Activated CD4-positive, alpha-beta T cell treated with anti-CD3 and anti-CD28 coated beads for 24 hours (primary cell): ENCODE measurements around the gene AP4M1.
"Not testable (repeated sequence)": the region's sequence is repeated elsewhere in the genome, so short reads cannot be mapped to it uniquely, and the experiment has no call there.

Experiments used
- DNase-seq, 2 donors: peaks; one replicate each; pipeline ENCODE4 v3.0.0-alpha.2; 2020; ENCODE audit warnings: low read depth in 2 of 2

AP4M1 gene

DNA sequence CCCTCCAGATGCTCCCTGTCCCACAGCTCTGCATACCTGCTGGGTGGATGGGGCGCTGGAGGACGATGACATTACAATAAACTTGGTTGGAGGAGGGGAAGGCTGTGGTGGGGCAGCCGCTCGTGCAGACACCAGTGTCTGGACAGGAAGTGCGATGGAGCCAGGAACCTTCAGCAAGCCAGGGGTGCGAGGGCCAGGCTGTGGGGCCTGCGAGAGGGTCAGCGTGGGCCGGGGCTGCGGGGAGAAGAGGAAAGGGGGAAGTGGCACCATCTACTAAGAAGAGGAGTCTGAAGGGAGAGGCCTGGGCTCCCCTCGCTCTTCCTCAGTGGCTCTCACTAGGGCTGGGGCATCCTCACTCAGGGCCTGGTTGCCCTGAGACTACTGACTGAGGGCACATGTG lies 6.4 kb downstream of the AP4M1 start:
- DNase-seq = no peak

DNA sequence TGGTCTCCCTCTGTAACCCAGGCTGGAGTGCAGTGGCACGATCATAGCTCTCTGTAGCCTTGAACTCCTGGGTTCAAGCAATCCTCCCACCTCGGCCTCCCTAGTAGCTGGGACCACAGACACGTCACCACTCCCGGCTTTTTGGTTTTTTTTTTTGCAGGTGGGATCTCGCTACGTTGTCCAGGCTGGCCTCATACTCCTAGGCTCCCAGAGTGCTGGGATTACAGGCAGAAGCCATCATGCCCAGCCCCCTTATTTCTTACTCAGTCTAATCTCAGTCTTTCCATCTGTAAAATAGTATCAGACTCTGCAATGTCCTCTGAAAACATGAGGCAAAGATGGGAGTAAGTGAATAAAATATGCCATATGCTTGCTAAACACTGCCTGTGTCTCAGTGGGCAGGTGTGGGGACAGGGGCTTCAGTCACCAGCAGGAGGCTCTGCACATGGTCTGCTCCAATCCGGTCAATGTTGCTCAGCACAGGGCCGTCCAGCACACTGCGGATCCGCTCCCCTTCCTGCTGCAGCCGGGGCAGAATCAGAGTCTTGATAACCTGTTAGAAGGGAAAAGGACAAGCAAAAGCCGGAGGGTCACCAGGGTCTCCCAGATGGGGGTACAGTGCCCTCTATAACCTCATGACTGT lies 8.2 kb downstream of the AP4M1 start:
- DNase-seq = no peak

DNA sequence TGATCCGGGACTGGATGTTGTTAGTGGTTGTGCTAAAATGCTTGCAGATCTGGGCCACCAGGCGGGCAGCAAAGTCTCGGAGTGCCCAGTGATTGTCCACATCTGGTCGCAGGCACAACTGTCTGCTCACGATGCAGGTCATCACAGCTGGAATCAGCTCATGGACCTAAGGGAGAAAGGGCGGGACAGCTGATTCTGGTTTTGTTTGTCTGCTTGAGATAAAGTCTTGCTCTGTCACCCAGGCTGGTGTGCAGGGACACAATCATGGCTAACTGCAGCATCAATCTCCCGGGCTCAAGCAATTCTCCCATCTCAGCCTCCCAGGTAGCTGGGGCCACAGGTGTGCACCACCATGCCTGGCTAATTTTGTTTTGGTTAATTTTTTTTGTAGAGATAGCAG lies 9.7 kb downstream of the AP4M1 start:
- no peak for DNase-seq

DNA sequence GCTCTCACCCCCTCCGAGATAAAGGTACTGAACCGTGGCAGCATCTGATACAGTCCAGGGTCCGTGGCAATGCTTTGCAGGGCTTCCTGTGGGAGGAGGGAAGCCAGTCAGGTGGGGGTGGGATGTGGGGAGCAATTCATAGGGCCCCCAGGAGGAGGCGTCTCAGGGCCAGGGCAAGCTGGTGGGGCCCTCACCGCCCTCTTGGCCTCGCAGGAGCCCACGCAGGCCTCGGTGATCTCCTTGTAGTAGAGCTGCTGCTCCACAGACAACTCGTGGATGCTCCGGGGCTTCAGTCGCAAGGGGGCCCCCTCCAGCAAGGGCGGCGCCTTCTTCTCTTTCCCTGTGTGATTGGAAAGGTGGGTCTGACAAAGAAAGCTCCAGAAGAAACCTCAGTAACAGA lies 10.5 kb downstream of the AP4M1 start:
- DNase-seq = no peak

DNA sequence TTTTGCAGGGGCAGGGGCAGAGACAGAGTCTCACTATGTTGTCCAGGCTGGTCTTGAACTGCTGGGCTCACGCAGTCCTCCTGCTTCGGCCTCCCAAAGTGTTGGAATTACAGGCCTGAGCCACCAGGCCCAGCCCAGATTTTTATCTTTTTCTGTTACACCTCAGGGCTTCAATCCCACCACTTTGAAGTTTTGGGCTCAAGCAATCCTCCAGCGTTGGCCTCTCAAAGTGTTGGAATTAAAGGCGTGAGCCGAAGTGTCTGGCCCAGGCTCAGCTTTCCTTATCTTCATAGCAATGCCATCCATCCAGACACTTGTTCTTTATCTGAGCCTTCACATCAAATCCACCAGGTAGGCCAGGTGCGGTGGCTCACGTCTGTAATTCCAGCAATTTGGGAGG lies 13.6 kb downstream of the AP4M1 start:
- no peak for DNase-seq

DNA sequence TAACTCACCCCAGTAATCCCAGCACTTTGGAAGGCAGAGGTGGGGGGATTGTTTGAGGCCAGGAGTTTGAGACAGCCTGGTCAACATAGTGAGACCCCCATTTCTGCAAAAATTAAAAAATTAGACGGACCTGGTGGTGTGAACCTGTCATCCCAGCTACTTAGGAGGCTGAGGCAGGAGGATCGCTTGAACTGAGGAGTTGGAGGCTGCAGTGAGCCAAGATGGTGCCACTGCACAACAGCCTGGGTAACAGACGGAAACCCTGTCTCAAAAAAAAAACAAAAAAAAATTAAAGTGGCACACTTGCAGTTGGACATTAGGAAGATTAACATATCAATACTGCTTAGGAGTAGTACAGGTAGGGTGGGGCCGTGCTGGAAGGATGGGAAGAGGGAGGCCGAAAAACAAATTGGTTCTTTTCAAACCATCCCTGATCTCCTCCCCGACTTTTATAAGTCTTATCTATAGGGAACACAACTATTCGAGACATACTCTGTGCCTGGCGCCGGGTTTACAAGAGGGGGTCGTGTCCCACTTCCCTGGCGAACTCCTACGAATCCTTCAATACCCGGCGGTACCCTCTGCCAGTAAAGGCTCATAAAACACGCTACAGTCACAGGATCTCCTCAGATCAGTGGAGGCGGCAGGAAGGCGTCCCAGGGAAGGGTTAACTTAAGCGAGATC lies 17.1 kb downstream of the AP4M1 start:
- no peak for DNase-seq

DNA sequence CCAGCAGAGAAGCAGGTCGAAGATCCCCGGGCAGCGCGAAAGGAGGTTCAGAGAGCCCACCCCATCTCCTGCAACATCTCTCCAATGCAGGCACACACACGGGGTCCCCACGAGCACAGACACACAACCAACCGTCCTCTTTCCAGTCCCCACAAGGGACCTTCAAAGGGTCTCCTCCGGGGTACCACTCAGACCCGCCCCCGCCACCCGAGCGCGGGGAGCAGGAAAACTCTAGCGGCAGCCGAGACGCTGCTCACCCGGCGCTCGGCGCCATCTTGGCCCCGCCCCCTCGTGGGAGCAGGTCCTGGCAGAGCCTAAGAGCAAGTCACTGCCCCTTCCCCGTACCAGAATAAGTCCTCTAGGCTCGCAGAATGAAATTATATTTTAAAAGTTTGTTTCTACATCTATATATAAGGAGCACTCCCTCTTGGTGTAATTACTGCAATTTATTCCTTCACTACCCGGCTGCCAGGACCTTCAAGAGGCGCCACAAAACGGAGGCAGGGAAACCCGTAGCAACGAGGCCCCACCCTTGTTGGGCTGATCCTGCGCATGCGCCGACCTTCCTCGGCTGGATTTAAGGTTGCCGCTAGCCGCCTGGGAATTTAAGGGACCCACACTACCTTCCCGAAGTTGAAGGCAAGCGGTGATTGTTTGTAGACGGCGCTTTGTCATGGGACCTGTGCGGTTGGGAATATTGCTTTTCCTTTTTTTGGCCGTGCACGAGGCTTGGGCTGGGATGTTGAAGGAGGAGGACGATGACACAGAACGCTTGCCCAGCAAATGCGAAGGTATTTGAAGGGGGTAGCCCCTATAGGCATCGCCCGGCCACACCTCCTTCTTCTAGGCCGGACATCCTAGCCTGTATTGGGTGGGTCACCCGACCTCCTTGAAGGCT lies 17.9 kb downstream of the AP4M1 start, which contains the start of the genes CNPY4 and TAF6:
Gene CNPY4 (plus strand): TSS at position 563 of the 898 bp plus-strand sequence. CDS start 111 bp downstream, at position 674.
Gene TAF6 (minus strand): TSS at position 287 of the 898 bp plus-strand sequence. CDS start 5,149 bp downstream, outside the sequence.
- peak; percentile 93 to 96 for DNase-seq

DNA sequence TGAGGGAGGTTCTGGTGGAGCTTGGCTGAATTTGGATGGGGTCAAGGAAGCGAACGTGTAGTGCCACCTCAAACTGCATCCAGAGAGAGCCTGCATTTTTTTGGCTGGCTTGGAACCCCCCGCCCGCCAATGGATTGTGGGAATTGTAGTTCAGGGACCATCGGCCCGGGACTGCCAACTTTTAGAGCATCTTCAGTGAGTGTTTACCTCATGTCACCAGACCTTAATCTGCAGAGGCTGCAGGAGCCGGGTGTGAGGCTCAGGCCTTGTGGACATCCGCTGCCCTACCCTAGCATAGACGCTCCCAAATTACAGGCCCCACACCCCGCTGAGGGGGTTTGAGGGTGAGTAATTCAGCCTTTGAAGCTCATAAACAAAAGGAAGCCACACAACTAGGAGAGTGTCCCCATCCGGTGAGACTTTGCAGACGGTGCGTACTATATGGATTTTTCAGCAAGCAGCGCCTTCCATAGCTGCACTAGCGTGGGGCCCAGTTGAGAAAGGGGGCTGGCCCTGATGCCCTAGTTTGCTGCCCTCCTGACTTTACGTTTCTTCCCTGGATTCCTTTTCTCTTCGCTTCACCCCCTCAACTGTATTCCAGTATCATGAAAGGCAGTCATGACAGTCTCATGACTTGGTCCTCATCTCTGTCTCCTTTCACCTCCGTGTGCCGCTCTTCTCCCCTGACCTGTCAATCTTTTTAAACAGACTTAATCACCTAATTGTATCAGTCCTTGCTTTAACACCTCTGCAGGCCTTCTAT lies 18.7 kb downstream of the AP4M1 start:
- peak; percentile 49 to 55 for DNase-seq

DNA sequence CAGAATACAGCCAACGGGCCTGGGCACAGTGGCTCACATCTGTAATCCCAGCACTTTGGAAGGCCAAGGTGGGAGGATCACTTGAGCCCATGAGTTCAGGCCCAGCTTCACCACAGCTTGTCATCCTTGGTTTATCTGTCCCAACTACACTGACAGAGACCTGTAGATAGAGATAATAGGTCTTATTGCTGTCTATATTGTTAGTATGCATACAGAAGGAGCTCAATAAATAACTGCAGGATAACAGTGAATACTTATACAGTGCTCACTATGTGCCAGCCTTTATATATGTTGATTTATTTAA lies 19.2 kb downstream of the AP4M1 start:
- DNase-seq = no peak

DNA sequence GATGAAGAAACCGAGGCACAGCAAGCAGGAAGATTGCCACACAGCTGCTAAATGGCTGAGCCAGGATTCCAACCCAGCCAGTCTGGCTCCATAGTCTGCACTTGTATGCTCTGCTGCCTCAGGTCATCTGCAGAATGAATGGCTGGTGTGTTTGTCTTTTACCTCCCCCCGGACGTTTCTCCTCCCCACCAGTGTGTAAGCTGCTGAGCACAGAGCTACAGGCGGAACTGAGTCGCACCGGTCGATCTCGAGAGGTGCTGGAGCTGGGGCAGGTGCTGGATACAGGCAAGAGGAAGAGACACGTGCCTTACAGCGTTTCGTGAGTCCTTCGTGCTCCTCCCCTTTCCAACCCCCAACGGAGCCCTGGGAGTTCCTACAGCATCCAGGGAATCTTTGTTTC lies 20.6 kb downstream of the AP4M1 start:
- no peak for DNase-seq

DNA sequence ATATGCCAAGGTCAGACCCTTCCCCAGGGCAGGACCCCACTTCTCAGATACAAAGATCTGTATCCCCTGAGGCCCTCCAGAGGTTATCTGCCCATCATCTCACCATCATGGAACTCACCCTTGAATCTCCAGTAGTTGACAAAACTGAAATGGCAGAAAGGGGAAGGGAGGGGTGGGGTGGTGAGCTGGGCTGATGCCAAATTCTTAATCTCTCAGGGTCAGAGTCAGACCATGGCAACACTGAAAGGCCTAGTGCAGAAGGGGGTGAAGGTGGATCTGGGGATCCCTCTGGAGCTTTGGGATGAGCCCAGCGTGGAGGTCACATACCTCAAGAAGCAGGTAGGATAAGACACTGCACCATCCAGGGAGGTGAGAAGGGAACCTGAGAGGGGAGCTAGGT lies 21.1 kb downstream of the AP4M1 start:
- no peak for DNase-seq

DNA sequence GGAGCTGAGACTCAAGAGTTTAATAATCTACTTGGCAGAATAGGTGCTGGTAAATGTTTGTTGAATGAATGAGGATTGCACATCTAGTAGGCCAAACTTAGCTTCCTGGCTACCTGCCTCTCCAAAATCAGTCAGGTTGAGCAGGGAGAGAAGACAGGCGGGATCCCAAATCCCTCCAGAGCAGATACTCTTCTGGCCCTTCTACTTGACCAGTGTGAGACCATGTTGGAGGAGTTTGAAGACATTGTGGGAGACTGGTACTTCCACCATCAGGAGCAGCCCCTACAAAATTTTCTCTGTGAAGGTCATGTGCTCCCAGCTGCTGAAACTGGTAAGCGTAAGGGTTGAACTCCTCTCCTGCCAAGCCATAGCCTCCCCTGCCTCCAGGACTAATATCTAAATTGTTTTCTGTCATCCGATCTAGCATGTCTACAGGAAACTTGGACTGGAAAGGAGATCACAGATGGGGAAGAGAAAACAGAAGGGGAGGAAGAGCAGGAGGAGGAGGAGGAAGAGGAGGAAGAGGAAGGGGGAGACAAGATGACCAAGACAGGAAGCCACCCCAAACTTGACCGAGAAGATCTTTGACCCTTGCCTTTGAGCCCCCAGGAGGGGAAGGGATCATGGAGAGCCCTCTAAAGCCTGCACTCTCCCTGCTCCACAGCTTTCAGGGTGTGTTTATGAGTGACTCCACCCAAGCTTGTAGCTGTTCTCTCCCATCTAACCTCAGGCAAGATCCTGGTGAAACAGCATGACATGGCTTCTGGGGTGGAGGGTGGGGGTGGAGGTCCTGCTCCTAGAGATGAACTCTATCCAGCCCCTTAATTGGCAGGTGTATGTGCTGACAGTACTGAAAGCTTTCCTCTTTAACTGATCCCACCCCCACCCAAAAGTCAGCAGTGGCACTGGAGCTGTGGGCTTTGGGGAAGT lies 23.1 kb downstream of the AP4M1 start:
- DNase-seq = no peak

DNA sequence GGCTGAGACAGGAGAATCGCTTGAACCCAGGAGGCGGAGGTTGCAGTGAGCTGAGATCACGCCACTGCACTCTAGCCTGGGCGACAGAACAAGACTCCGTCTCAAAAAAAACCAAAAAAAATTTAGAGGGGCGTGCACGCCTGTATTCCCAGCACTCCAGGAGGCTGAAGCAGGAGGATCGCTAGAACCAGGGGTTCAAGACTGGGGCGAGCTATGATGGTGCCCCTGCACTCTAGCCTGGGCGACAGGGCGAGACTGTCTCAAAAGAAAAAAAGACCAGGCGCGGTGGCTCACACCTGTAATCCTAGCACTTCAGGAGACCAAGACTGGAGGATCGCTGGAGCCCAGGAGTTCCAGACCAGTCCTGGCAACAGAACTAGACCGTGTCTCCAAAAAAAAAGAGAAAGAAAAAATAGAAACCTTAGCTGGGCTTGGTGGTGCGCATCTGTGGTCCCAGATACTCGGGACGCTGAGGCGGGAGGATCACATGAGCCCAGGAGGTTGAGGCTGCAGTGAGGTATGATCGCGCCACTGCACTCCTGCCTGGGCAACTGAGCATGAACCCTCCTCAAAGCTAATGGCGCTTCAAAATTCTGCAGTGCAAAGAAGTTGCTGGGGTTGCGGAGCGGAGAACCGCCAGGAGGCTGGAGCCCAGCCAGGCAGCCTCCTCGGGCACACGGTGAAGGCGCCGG lies 24.9 kb downstream of the AP4M1 start:
- no peak for DNase-seq

DNA sequence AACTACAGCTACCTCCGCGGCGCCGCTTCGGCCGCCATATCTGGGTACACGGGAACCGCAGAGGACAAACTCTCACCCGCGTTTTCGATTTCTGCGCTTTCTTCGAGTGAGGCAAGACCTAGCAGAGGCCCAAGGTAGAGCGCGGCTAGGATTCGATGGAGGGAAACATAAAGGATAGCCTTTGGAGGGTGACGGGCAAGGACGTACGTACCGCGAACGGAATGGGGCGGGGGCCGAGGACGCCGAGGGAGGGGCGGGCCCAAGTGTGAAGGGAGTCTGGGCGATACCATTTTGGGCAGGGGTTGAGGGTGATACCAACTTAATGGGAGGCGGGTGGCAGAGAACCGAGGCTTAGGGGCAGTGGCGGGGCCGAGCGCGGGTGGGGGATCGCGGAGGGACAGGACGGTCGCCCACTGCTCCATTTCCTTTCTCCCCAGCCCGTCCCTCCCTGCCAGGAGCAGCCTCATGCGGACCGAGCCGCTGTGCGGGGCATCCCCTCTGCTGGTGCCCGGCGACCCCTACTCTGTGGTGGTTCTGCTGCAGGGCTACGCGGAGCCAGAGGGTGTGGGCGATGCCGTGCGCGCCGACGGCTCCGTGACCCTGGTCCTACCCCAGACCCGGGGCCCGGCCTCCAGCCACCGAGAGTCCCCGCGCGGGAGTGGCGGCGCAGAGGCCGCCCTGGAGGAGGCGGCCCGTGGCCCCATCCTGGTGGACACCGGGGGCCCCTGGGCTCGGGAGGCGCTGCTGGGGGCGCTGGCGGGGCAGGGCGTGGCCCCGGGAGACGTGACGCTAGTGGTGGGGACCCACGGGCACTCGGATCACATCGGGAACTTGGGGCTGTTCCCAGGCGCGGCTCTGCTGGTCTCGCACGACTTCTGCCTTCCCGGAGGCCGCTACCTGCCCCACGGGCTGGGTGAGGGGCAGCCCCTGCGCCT lies 25.8 kb downstream of the AP4M1 start, which contains the start of gene MBLAC1:
Gene MBLAC1 (plus strand): TSS at position 37 of the 935 bp plus-strand sequence. CDS start 429 bp downstream, at position 466.
- DNase-seq = peak; percentile 89 to 91

DNA sequence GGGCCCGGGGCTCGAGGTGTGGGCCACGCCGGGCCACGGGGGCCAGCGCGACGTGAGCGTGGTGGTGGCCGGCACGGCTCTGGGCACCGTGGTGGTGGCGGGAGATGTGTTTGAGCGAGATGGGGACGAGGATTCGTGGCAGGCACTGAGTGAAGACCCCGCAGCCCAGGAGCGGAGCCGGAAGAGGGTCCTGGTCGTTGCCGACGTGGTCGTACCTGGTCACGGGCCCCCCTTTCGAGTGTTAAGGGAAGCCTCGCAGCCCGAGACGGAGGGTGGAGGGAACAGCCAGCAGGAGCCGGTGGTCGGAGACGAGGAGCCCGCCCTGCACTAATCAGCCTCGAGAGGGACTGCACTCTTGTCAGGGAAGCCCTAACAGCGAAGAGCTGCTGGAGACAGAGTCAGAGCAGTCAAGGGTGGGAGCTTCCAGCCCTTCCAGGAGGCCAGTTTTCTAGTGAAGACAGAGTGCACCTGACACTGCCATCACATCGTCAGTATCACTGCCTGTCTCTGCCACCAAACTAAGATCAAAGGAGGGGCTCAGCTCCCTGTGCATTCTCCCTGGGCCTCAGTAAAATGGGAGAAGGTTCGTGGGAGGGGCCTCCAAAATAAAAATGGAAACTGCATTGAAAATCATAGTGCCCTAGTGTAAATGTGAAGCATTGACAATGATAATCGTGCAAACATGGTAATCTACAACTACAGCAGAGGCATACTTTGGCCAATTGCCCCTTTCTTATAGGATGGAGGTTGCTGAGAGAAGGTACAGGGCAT lies 26.6 kb downstream of the AP4M1 start:
- DNase-seq = no peak

DNA sequence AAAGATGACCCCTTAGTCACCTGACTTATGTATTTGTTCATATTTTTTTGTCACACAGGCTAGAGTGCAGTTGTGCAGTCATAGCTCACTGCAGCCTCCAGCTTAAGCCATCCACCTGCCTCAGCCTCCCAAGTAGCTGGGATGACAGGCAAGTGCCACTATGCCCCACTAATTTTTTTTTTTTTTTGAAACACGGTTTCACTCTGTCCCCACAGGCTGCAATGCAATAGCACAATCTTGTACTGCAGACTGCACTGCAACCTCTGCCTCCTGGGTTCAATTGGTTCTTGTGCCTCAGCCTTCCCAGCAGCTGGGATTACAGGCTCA lies 27.2 kb downstream of the AP4M1 start:
- no peak for DNase-seq

DNA sequence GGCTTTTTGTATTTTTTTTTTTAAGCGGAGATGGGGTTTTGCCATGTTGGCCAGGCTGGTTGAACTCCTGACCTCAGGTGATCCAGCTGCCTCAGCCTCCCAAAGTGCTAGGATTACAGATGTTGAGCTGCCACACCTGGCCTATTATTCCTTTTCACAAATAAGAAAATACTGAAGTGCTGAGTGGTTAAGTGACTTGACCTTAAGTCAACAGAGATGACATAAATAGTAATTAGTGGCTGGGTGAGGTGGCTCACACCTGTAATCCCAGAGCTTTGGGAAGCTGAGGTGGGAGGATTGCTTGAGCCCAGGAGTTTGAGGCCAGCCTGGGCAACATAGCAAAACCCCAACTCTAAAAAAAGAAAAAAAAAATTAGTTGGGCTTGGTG lies 28.8 kb downstream of the AP4M1 start:
- DNase-seq = not testable (repeated sequence)
